NCI-H1092 (cell line): ENCODE measurements around the gene IGF1.
"Not testable (repeated sequence)": the region's sequence is repeated elsewhere in the genome, so short reads cannot be mapped to it uniquely, and the experiment has no call there.

Source experiments
- DNase-seq: peaks from one replicate; lab custom pipeline; 2025; lab: John Stamatoyannopoulos, UW

Gene IGF1

DNA sequence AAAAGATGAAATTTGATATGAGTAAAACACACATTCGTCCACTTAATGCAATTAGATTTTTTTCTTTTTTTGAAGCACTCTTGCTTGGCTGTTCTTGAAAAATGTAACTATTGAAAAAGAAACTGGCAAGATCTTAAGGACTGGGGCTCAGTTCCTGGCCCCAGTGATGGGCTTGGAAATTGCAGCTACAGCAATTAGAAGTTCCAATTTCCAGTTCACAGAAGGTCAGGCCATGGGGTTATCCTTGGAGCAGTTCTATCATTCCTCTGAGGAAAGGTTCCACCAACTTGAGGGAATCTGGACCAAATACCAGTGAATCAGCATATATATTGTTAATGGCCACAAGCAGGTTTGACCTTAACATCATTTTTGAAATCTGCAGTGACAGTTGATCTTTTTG, 18.9 kb downstream of the IGF1 start:
- DNase-seq: no peak

DNA sequence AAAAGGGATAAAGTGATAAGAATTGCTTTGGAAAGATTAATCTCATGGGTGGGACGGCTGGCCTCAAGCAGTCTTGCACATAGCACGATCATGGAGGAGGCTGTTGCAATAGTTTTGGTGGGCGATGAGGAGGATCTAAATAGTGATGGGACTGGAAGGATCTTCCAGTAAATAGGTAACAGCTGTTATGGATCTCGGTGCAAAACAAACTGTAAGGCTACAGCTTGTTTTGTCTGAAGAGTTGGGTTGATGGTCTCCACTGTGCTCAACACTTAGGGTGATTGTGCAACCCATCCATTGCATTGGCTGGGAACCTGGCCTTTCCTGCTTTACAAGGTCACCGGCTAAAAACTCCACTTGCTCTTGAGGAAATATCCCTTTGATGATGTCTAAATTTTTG, 21.0 kb downstream of the IGF1 start:
- no peak for DNase-seq

DNA sequence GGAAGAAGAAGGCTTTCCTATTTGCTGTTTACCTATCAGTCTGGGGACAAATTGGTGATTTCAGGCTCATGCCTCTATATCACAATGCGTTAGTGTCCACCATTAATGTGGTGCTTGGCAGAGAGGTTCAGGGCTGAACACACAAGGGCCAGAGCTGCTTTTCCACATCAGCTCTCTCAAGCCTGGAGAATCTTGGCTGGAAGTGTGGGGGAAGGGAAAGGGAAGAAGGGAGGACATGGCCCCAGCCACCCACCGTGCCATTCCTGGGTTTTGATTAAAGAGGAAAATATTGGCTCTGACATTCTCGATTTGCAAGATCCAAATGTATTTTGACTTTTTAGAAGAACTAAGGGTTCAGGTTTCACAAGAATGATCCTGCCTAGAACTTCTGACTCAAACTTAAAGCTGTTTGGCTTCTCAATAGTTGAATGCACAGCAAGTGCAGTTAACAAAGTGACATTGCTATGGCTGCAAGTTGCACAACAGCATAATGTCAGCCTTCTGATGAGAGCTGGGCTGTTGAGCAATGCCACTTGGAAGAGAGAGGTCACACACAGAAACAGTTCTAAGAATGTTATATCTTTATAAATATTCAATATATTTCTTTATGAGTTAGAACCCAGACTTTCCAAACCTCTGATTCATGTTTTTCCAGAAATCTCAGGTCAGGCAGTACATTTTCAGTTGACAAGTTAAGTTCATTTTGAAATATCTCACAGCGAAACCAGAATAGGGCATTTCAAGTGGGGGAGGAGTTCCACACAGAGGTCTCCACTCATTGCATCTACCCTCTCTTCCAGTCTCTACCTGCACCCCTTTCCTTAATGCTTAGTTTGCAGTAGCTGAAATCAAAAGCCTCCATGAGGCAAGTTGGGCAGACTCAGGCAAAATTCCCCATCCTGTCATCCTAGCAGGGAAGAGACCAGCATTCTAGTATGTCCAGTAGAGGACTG, 25.3 kb downstream of the IGF1 start:
- no peak for DNase-seq

DNA sequence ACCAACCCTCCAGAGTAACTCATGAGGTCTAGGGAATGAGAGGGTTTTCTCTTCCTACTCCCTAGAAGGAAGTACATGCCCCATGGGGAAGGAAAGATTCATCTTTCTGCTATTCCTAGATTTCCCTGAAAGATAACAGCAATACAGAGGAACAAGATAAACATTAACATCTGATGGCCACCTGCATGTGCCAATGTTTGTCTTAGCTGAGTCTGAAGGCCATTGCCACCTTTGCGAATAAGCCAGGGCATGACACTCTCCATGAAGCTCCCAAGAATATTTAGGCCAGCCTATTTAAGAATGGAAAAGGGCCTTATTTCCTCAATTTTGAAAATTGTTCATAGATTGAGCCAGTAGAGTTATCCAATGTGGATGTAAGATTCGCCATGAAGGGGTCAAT, 26.0 kb downstream of the IGF1 start:
- DNase-seq: no peak

DNA sequence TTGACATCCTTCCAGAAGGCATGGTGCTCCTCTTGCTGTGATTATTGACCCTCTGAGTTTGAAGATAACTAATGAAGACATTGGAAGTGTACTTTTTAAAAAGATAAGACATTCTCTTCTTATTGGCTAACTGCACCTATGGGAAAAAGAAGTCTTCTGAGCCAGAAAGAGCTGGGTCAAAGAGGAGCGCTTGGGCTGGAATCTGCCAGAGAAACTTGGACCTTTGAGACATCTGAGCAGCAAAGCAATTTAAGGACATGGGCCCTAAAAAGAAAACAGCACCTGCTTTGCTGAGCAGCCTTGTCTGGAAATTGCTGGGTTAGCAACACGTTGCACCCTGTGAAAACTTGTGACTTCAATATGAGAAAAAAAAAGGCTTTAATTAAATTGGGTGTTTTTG, 27.8 kb downstream of the IGF1 start:
- no peak for DNase-seq

DNA sequence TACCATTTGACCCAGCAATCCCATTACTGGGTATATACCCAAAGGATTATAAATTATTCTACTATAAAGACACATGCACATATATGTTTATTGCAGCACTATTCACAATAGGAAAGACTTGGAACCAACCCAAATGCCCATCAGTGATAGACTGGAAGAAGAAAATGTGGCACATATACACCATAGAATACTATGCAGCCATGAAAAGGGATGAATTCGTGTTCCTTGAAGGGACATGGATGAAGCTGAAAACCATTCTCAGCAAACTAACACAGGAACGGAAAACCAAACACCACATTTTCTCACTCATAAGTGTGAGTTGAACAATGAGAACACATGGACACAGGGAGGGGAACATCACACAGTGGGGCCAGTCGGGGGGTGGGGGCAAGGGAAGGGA, 31.3 kb downstream of the IGF1 start:
- not testable (repeated sequence) for DNase-seq

DNA sequence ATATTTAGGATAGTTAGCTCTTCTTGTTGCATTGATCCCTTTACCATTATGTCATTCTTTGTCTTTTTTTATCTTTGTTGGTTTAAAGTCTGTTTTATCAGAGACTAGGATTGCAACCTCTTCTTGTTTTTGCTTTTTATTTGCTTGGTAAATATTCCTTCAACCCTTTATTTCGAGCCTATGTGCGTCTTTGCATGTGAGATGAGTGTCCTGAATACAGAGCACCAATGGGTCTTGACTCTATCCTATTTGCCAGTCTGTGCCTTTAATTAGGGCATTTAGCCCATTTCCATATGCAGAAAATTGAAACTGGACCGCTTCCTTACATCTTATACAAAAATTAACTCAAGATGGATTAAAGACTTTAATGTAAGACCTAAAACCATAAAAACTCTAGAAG, 32.9 kb downstream of the IGF1 start:
- DNase-seq: not testable (repeated sequence)

DNA sequence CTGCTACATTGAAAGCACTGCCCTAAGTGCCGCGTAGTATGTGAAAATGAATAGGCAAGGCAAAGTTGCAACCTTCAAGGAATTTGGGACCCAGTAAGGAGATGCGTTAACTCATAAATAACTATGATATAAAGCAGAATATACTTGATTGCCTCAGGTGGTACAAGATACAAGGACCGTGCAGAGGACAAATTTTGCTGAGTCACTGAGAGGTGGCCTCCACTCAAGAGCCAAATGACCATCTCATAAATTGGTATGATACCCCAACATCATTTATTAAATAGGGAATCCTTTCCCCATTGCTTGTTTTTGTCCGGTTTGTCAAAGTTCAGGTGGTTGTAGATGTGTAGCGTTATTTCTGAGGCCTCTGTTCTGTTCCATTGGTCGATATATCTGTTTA, 35.7 kb downstream of the IGF1 start:
- DNase-seq: no peak

DNA sequence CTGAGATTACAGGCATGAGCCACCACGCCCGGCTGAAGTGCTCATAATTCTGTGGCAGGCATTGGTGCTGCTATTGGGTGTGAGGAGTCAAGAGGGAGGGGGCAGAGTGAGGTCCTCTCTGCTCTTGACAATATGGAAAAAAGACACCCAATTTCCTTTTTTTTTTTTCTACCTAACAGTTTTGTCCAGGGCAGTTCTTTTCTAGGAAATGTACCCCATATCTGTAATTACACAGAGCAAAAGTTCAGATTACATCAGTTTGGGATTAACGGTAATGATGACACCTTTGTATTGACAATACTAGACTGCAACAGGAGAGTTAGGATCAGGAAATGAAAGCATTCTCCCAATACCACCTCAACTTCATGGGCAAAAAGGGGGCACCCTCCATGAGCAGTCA, 36.3 kb downstream of the IGF1 start:
- DNase-seq: no peak

DNA sequence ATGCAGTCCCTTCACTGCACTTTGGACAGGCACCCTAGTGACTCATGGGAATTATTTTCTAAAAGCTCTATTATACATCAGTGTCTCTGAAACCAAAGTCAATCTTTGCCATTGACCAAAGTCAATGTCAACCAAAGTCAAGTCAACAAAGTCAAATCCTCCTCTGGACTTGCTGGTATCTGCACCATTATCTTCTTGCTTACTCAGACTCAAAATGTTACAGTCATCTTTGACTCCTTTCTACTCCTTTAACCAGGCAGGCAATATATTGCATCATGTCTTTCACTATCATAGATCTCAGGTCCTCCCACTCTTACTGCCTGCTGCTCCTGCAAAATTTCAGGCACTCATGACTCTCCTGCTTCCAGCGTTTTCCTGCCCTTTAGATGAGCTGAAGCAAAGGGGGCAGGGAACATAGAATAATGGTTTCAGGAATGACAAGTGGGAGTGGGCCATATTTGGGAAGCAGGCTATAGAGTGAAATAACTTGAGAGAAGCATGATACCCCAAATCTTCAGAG, 39.2 kb downstream of the IGF1 start:
- no peak for DNase-seq

DNA sequence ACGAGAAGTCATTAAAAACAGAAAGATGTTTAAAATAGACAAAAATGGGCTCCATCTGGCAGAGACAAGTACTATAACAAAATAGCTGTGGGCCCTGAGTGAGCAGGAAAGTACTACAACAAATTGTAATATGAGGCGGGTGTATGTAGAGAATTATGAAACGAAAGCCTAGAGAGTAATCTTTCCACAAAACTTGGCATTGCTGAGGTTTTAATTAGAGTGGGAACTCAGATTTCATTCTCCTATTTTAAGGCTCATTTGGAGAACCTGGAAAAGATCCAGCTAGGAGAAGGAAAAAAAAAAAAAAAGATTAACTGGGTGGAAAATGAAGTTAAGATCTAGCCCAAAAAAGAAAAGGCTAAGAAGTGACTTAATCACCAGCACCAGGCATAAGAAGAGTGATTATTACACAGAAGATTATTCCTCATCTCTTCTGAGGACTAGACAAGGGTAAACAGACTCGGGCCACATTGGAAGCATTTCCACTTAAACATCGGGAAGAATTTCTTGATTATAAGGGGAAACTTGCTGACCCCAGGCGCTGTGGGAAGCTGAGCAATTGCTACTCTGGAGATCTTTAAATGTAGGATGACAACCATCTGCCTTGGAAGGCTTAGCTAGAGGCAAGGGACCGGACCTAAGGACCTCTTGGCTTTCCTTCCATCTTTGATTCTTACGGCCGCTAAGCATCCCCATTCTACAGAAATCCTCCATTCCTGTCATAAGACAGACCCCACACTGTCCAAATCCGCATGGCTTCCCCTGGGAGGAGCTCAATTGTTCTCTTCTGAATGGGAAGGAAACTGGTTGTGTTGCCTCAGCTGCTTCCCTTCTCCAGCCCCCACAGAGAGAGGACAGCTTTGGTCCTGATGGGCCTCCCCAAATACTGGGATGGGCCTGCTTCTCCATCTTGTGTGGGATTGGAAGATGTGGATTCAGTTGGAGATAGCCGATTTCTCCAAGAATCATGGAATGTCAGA, 40.6 kb downstream of the IGF1 start:
- DNase-seq: no peak

DNA sequence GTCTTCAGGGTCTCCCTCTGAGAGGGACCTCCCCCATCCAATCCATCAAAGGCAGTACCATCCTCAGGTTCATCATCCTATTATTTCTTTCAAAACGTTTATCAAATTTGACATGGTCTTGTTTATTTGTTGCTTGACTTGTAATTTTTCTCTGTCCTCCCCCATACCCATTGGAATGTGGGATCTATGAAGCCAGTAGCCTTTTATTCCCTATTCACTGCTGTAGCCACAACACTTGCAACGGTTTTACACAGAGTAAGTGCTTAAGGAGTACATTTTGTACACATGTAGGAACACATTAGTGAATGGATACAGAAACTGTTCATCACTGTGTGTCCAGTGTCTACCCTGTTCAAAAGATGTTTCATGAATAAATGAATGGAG, 41.5 kb downstream of the IGF1 start:
- no peak for DNase-seq

DNA sequence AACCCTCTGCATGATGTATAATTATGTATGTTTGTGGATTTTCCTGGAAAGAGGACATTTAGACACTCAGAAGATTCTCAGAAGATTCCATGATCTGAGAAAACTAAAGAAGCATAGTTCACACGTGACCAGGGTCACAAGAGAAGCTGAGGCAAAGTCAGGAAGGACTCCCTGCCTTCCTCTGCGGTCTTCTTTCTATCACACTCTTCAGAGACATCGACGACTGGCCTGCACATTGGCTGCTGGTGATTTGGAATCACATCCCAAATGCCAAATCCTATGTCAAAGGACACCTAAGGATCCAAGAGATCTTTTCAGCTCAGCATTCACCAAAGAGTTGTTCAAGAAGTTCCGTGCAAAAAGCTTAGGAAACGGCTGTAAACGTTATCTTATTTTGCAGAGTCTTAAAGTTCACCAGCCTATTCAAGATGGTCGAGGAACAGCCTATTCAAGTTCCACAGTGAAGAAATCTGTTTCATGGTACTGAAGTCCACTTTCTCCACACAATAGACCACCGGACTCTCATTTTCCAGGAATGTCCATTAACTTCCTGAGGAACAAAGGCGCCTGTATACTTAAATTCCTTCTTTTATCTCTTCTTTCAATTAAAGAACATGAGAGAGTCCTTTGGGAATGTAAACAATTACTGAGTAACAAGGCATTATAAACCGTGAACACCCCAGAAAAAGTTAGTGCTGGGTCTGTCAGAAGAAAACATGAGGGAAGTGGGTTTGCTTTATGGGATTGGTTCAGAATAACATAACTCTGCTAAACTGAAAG, 42.1 kb downstream of the IGF1 start:
- DNase-seq: no peak

DNA sequence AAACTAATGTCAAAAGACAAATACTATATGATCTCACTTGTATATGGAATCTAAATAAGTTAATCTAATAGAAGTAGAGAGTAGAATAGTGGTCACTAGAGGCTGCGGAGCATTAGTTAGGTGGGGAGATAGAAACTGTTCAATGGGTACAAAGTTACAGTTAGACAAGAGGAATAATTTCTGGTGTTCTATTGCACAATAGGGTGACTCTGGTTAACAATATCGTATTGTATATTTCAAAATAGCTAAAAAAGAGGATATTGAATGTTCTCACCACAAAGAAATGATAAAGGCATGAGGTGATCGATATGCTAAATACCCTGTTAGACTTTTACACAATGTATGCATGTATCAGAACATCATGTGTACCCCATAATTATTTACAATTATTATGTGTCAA, 42.9 kb downstream of the IGF1 start:
- no peak for DNase-seq

DNA sequence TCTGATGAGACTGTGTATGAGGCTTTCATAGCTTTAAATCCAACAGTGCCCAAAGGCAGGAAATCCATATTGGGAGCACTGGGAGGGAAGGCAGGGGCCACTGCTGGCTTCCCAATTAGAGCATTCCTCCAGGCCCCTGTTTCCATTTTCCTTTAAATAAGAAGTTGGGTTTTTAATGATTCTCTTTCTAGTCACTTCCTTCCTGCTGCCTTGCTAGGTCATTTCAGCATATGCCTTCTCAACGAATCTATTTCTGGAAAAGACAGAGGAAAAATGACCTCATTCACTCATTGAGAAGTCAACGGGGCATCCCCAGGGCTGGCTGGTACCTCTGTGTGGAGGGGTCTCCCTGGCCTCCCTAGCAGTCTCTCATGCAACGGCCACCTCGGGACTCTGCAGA, 43.5 kb downstream of the IGF1 start:
- DNase-seq: no peak

DNA sequence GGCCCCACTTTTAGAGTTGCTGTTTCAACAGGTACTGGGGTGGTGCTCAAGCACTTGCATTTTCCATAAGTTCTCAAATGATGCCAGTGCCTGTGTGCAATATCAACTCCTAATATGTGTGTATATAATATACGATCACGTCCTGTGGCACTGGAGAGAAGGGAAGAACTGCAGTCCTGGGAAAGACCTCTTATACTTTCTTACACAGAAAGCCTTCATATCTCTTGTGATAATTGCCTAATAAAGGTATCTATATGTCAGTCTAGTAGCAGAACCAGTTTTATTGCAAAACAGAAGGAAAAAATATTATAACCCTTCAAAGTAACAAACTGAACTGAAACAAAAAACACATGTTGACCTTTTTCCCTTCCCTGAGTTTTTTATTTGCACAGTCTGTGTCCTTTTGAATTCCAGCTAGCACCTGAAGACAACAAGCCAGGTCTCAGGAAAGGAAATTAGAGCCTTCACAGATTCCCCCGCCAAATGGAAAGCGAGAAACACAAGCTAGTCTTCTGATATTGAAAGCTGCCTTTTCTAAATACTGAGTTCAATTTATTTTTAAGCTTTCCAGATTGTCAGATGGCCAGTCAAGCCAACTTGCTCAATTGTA, 44.4 kb downstream of the IGF1 start:
- DNase-seq: no peak

DNA sequence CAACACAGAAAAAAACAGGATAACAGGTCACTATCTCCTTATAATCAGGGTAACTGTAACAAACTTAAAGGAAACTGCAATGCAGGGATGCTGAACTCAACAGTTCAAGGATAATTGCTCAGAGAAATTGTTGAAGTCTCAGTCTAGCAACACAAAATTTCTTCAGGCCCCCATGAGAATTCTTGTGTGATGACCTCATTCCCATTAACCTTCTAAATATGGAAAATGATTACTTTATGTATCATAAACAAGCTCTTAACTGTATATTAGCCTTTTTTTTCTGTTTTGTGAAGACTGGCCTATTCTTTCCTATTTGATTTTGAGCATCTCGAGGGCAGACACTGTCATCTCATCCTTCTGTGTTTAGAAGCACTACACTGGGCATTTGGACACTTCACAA, 47.1 kb downstream of the IGF1 start:
- DNase-seq: no peak

DNA sequence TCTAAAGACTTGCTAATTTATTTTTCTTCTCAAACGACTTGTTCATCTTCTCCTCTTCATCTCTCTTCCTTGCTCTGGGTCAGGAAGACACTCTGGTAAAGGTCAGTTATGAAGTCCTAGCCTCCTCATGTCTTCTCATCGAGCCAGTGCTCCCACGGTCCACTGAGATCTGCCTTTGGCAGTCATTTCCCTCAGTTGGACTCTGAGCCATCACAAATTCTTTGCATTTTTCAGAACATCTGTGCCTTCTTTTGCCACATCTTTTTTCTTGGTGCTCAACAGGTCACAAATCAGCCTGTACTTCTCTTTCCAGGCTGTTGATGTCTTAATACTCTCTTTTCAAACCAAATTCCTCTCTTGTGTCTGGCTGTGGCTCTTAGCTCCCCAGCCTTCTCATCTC, 49.7 kb downstream of the IGF1 start:
- no peak for DNase-seq

DNA sequence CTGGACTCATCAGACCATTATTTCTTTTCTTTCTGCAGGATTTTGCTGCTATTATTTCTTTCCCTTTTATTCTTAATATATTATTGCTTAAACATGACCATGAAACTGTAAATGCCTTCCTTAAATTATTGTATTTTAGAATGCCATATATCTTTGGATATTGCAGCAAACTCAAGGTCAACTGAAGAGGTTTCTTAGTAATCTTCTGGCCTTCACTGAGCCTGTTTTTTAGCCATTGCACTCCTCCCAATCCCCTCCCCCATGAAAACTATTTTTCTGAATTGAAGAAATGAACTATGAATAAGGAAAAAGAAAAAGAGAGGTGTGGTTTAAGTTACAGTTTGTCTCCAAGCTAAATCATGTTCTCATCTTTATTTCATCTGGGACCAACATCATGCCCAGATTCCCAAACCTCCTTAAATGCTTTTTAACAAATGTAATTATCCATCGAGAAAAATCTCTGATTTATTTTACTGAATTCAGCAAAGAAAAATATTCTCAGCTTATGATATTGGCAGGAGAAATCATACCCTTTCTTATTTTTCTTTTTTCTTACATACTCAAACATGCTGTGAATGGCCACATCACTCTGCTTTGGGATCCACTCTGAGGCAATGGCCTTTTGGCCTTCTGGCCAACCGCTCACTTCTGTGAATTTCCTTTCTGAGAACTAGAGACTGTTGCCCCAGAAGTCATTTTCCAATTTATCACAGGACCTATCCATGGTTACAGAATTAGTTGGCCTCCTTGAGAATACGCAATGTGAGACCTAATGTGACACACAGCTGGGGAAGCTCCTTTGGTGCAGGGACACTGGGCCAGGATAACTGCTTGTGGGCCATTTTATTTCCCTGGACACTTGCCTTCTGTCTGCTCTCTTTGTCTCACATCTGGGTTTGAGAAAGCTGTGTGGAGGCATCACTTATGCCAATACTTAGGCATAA, 50.9 kb downstream of the IGF1 start:
- no peak for DNase-seq

DNA sequence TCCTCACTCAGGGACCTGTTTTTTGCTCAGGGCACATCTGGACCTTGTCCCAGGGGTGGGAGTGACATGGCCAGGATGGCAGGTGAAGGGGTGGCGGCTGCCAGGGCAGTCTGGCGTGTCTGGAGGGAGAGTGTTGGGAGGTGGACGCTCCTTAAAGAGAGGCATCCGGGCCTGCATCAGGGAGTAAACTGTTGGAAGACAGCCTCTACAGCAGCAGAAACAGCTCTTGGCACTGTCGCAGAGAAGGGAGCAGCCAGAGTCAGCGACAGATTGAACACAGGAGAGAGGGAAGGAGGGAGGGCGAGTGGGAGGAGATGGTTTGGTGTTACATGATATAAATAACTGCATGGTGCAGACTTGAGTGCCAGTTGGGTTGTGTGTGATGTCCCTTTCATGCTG, 52.8 kb downstream of the IGF1 start:
- DNase-seq: no peak
